ENCODE measurements around the gene JAG1.

- TF ChIP-seq BRCA1 (IDR thresholded peaks at IDR 0.05): no peak
- TF ChIP-seq BRCA1 (CRISPR knock-in tag; IDR thresholded peaks at IDR 0.05): no peak
- no peak for TF ChIP-seq CREBBP (IDR thresholded peaks at IDR 0.05; ENCODE audit: low read depth, low read length)
- TF ChIP-seq ETV6 (IDR thresholded peaks at IDR 0.05; ENCODE audit: borderline replicate concordance in 1 of 2, low read depth in 2 of 2, low read length in 1 of 2): no peak
- no peak for TF ChIP-seq ETV6 (CRISPR knock-in tag; IDR thresholded peaks at IDR 0.05; ENCODE audit: borderline replicate concordance)
- TF ChIP-seq FOSL1 (tag; conservative IDR thresholded peaks at IDR 0.05): no peak
- TF ChIP-seq ZNF699 (CRISPR knock-in tag; IDR thresholded peaks at IDR 0.05; ENCODE audit: insufficient replicate concordance): no peak
- no peak for TF ChIP-seq POLR2A (conservative IDR thresholded peaks at IDR 0.05)
- TF ChIP-seq CTCF (IDR thresholded peaks at IDR 0.05 in 2 of 3, conservative IDR thresholded peaks at IDR 0.05 in 1 of 3; ENCODE audit: insufficient read depth in 2 of 3, low read depth in 1 of 3, low read length in 3 of 3): no peak
- TF ChIP-seq TBP (optimal IDR thresholded peaks at IDR 0.05; ENCODE audit: low read depth, low read length): no peak
- no peak for TF ChIP-seq PHTF2 (CRISPR knock-in tag; IDR thresholded peaks at IDR 0.05)
- no peak for TF ChIP-seq ZNF12 (CRISPR knock-in tag; IDR thresholded peaks at IDR 0.05)
- no peak for TF ChIP-seq ZNF644 (tag; IDR thresholded peaks at IDR 0.05; ENCODE audit: low read depth)
- TF ChIP-seq ZNF274 (IDR thresholded peaks at IDR 0.05; ENCODE audit: borderline replicate concordance, low read depth, low read length): no peak
These were observed 79.4 kb downstream of the JAG1 start for GRCh38 chr20:10594296-10594868.

Measured in K562 (cell line).